ENCODE results near the gene TOX3. TPM values are rescaled to one million over a fixed set of nuclear protein-coding genes. Genes with fewer than 3 reads are reported as not detected.

TOX3 gene
- total RNA-seq, 1 donor from 2014 or later = not detected

GRCh38 chr16:52393448-52393847 is 153.5 kb downstream of the TOX3 start:
- TF ChIP-seq, protein P1, sequence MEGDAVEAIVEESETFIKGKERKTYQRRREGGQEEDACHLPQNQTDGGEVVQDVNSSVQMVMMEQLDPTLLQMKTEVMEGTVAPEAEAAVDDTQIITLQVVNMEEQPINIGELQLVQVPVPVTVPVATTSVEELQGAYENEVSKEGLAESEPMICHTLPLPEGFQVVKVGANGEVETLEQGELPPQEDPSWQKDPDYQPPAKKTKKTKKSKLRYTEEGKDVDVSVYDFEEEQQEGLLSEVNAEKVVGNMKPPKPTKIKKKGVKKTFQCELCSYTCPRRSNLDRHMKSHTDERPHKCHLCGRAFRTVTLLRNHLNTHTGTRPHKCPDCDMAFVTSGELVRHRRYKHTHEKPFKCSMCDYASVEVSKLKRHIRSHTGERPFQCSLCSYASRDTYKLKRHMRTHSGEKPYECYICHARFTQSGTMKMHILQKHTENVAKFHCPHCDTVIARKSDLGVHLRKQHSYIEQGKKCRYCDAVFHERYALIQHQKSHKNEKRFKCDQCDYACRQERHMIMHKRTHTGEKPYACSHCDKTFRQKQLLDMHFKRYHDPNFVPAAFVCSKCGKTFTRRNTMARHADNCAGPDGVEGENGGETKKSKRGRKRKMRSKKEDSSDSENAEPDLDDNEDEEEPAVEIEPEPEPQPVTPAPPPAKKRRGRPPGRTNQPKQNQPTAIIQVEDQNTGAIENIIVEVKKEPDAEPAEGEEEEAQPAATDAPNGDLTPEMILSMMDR (IDR thresholded peaks at IDR 0.05) = no peak
- DNase-seq (ENCODE audit: low spot score) = no peak
- Mint-ChIP-seq H3K4me1 (ENCODE audit: low read depth) (no peaks in the 10 kb centered on the region), H3K9me3 (ENCODE audit: low read depth) (peaks cover 4% of the 10 kb centered on the region), H3K27me3 (ENCODE audit: low read depth) (peaks cover 11% of the 10 kb centered on the region), H3K4me3 (ENCODE audit: unreplicated experiment) (no peak overlapping the region), H3K27ac (ENCODE audit: unreplicated experiment) (no peak overlapping the region), H3K36me3 (ENCODE audit: low read depth) (no peaks in the 10 kb centered on the region)

DNA sequence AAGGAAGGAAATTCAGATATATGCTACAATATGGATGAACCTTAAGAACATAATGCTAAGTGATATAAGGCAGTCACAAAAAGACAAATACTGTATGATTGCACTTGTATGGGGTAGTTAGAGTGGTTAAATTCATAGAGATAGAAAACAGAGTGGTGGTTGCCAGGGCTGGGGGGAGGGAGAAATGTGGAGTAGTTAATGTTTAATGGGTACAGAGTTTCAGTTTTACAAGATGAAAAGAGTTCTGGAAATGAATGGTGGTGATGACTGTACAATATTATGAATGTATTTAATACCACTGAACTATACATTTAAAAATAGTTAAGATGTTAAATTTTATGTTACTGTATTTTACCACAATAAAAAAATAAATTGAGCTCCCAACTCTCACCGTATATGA is 157.9 kb downstream of the TOX3 start:
- Mint-ChIP-seq H3K27ac (ENCODE audit: unreplicated experiment) (no peak overlapping the region), H3K9me3 (ENCODE audit: low read depth) (peaks cover 4% of the 10 kb centered on the region), H3K4me1 (ENCODE audit: low read depth) (no peaks in the 10 kb centered on the region), H3K36me3 (ENCODE audit: low read depth) (no peaks in the 10 kb centered on the region), H3K27me3 (ENCODE audit: low read depth) (peaks cover 11% of the 10 kb centered on the region), H3K4me3 (ENCODE audit: unreplicated experiment) (no peak overlapping the region)
- TF ChIP-seq, protein P1 (IDR thresholded peaks at IDR 0.05) = no peak
- DNase-seq (ENCODE audit: low spot score) = no peak

All from chondrocyte (in vitro differentiated cells).